ENCODE results near the gene TH. TPM values are rescaled to one million over a fixed set of nuclear protein-coding genes. Genes with fewer than 3 reads are reported as not detected.

TH gene
- polyA plus RNA-seq, 2 of the 4 experiments (the other 2 are of a cell fraction): not detected

GRCh38 chr11:2182075-2182474 lies 10.5 kb upstream of the TH start:
- POLR2A ChIA-PET: no interaction called here
- Histone ChIP-seq H3K4me1 (peaks cover 24% of the 10 kb centered on the region), H3K4me3 (no peak overlapping the region), H3K9me3 (no peaks in the 10 kb centered on the region), H3K4me2 (no peak overlapping the region), H3K27ac (no peak overlapping the region)
- WGBS (ENCODE audit: missing lambda C conversion rate): 83% methylated on average over 9 of the region's 18 CpGs
- CTCF ChIA-PET: interaction anchor here (1.0 to 6.9 kb wide), 4 partner anchors 12 to 238 kb away, joined by 3 to 100 read pairs (median 14); partner anchors contain the start of gene TSSC4
- no peak for DNase-seq (ENCODE audit: low read depth in 1 of 2, low spot score in 1 of 2)
- ATAC-seq: no peak
- TF ChIP-seq TFCP2L1 (CRISPR knock-in tag; IDR thresholded peaks at IDR 0.05): no peak
- TF ChIP-seq HEYL (CRISPR knock-in tag; IDR thresholded peaks at IDR 0.05): no peak
- TF ChIP-seq RAD21 (conservative IDR thresholded peaks at IDR 0.05 in 1 of 2, IDR thresholded peaks at IDR 0.05 in 1 of 2): no peak
- no peak for TF ChIP-seq EHMT2 (IDR thresholded peaks at IDR 0.05; ENCODE audit: low read depth)
- TF ChIP-seq KDM5A (IDR thresholded peaks at IDR 0.05): no peak
- no peak for FAIRE-seq

- peaks cover 24% of the 10 kb centered on the region for H3K4me1 ChIP-seq
Observed at GRCh38 chr11:2180789-2181370, 9.3 kb upstream of the TH start.

DNA sequence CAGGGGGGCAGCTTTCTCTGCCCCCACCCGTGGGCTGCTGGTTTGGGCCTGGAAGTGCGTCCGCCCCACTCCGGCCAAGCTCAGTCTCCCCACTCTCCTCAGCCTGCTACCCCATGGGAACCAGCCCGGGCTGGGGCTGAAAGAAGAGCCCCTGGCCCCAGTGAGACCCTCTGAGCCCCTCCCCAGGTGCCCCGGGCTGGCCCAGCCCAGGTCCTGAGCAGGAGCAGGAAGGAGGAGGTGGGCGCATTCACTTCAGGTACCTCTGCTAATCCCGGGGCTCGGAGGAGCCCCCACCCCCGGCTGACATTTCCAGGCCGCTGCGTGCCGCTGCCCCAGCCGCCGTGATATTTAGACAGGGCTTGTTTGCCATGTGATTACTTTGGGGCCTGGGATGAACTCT lies 8.7 kb upstream of the TH start:
- TF ChIP-seq REST (IDR thresholded peaks at IDR 0.05): no peak
- no peak for TF ChIP-seq NFE2L2 (conservative IDR thresholded peaks at IDR 0.05; ENCODE audit: low read length)
- TF ChIP-seq MYC (IDR thresholded peaks at IDR 0.05; ENCODE audit: borderline replicate concordance, low read length): no peak
- no peak for TF ChIP-seq HEYL (CRISPR knock-in tag; IDR thresholded peaks at IDR 0.05)
- TF ChIP-seq KDM5A (IDR thresholded peaks at IDR 0.05): no peak
- no peak for TF ChIP-seq TP53 (CRISPR knock-in tag; IDR thresholded peaks at IDR 0.05)
- TF ChIP-seq NR3C1 (IDR thresholded peaks at IDR 0.05): no peak
- ChIA-PET CTCF (interaction anchor here (1.0 to 2.2 kb wide), 4 partner anchors 14 to 317 kb away, joined by 3 to 7 read pairs (median 4); no protein-coding TSS in a partner anchor), POLR2A (no interaction called here)
- Histone ChIP-seq H3K9me3 (no peaks in the 10 kb centered on the region), H3K4me2 (peak overlapping the region; percentile 36; the same call in 2 of the 3 replicates), H3K27ac (peak overlapping the region in 1 of 2 experiments; percentile 75; a peak in 2 of 6 replicates), H3K4me3 (no peak overlapping the region), H3K4me1 (peaks cover 26% of the 10 kb centered on the region)
- DNase-seq (ENCODE audit: low read depth in 1 of 2, low spot score in 1 of 2) (no peak), FAIRE-seq (no peak), ATAC-seq (no peak)
- 73% methylated on average over 13 of the region's 15 CpGs for WGBS (ENCODE audit: missing lambda C conversion rate)

More at GRCh38 chr11:2180789-2181370, 9.3 kb upstream of the TH start:
- H3K4me3 ChIP-seq: no peak overlapping the region
- FAIRE-seq (no peak), DNase-seq (ENCODE audit: low read depth in 1 of 2, low spot score in 1 of 2) (no peak), ATAC-seq (no peak)
- WGBS (ENCODE audit: missing lambda C conversion rate): 44% methylated on average over 8 of the region's 11 CpGs
- peak overlapping the region; percentile 47 to 75; a peak in 3 of 6 replicates for H3K27ac ChIP-seq
- CTCF ChIA-PET: interaction anchor here (1.0 to 4.1 kb wide), 5 partner anchors 13 to 318 kb away, joined by 3 to 22 read pairs (median 4); no protein-coding TSS in a partner anchor
- TF ChIP-seq EHMT2 (IDR thresholded peaks at IDR 0.05; ENCODE audit: low read depth) (no peak), ESRRA (IDR thresholded peaks at IDR 0.05; ENCODE audit: borderline replicate concordance, low read length) (no peak), HOXB5 (CRISPR knock-in tag; IDR thresholded peaks at IDR 0.05) (no peak), FOSL2 (IDR thresholded peaks at IDR 0.05) (no peak), FOSL2 (CRISPR knock-in tag; IDR thresholded peaks at IDR 0.05) (peak; percentile 14; the same call in 1 of the 2 replicates), NFE2L2 (conservative IDR thresholded peaks at IDR 0.05; ENCODE audit: low read length) (no peak), REST (IDR thresholded peaks at IDR 0.05) (no peak), MYC (IDR thresholded peaks at IDR 0.05; ENCODE audit: borderline replicate concordance, low read length) (no peak)
- H3K9me3 ChIP-seq: no peaks in the 10 kb centered on the region
- POLR2A ChIA-PET: no interaction called here
- peak overlapping the region; percentile 36; the same call in 2 of the 3 replicates for H3K4me2 ChIP-seq

All from A549 (cell line).